ENCODE results near the gene UCP2. TPM values are rescaled to one million over a fixed set of nuclear protein-coding genes. Genes with fewer than 3 reads are reported as not detected.
A peak's percentile ranks its signal among the peaks of the same experiment; 100 is the strongest.

The UCP2 gene
- total and polyA plus RNA-seq, 2 donors, result 31.4 to 119 TPM

DNA sequence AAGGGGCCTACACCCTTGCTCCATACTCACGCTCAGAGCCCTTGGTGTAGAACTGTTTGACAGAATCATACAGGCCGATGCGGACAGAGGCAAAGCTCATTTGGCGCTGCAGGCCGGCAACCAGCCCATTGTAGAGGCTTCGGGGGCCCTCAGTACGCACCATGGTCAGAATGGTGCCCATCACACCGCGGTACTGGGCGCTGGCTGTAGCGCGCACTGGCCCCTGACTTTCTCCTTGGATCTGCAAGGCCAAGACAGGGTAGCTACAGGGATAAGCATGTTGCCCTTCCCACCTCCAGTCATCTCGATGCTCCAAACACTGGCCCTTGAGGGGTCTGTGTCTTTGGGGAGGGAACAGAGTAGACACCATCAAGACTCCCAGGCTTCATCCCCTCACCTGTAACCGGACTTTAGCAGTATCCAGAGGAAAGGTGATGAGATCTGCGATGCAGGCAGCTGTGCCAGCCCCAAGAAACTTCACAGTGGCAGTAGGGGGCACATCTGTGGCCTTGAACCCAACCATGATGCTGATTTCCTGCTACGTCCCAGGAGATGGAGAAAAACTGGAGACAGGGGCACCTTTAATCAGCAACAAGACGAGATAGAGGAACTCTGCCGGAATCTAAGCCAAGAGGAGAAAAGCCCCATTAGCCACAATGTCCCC, 4.7 kb downstream of the UCP2 start:
- 98% methylated on average over 18 of the region's 18 CpGs for WGBS
- H3K4me3 ChIP-seq (ENCODE audit: low read length in 2 of 2), result no peak overlapping the region
- H3K27ac ChIP-seq (ENCODE audit: low read depth in 1 of 2, low read length in 1 of 2), result peak overlapping the region; percentile 47 to 96
- peaks cover 66 to 77% of the 10 kb centered on the region in 2 donors for H3K36me3 ChIP-seq (ENCODE audit: control insufficient read depth in 2 of 2, insufficient read depth in 2 of 2, low read length in 1 of 2)
- H3K27me3 ChIP-seq (ENCODE audit: control insufficient read depth in 2 of 2, insufficient read depth in 1 of 2, low read length in 1 of 2), result no peaks in the 10 kb centered on the region
- H3K4me1 ChIP-seq (ENCODE audit: control insufficient read depth in 2 of 2, insufficient read depth in 2 of 2, low read length in 2 of 2), result peaks cover 59 to 81% of the 10 kb centered on the region in 2 donors
- no peak for DNase-seq (ENCODE audit: low read depth in 6 of 9, low spot score in 9 of 9)
- peaks cover 1 to 3% of the 10 kb centered on the region in 2 donors for H3K9me3 ChIP-seq (ENCODE audit: control insufficient read depth in 2 of 2, insufficient read depth in 1 of 2, low read length in 1 of 2)

DNA sequence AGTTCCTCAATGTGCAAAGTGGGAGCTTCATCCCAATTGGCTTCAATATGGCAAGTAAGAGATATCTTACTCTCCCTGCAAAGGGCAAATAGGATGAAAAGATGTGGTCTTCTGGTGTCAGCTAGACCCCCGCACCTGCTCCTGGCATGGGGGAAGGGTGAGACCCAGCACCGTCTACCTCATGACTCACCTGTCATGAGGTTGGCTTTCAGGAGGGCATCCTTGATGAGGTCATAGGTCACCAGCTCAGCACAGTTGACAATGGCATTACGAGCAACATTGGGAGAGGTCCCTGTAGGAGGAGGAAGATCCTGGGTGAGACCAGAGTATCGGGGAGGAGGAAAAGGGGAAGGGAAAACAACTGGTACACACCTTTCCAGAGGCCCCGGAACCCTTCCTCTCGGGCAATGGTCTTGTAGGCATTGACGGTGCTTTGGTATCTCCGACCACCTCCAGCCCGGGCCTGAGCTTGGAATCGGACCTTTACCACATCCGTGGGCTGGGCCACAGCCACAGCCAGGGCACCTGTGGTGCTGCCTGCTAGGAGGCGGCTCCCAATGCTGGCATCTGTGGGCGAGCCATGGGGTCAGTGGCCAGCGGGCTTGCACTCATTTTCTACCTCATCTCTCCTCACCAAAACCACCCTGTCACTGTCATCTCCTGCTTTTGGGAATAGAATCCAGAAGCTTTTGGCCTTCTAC, 6.0 kb downstream of the UCP2 start:
- H3K36me3 ChIP-seq (ENCODE audit: control insufficient read depth in 2 of 2, insufficient read depth in 2 of 2, low read length in 1 of 2), result peaks cover 65 to 77% of the 10 kb centered on the region in 2 donors
- no peak overlapping the region for H3K4me3 ChIP-seq (ENCODE audit: low read length in 2 of 2)
- peak overlapping the region; percentile 27 to 54 for H3K27ac ChIP-seq (ENCODE audit: low read depth in 1 of 2, low read length in 1 of 2)
- H3K4me1 ChIP-seq (ENCODE audit: control insufficient read depth in 2 of 2, insufficient read depth in 2 of 2, low read length in 2 of 2), result peaks cover 63 to 92% of the 10 kb centered on the region in 2 donors
- 95% methylated on average over 14 of the region's 14 CpGs for WGBS
- H3K9me3 ChIP-seq (ENCODE audit: control insufficient read depth in 2 of 2, insufficient read depth in 1 of 2, low read length in 1 of 2), result peaks cover 1 to 3% of the 10 kb centered on the region in 2 donors
- no peaks in the 10 kb centered on the region for H3K27me3 ChIP-seq (ENCODE audit: control insufficient read depth in 2 of 2, insufficient read depth in 1 of 2, low read length in 1 of 2)
- DNase-seq (ENCODE audit: low read depth in 6 of 9, low spot score in 9 of 9), result no peak

DNA sequence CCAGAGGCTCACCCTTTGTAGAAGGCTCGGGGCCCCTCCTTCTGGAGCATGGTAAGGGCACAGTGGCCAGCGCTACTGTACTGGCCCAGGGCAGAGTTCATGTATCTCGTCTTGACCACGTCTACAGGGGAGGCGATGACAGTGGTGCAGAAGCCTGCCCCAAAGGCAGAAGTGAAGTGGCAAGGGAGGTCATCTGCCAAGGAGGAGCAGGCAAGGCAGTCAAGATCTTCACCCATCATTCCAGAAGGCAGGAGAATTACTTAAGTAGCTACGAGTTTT, 7.2 kb downstream of the UCP2 start:
- H3K27ac ChIP-seq (ENCODE audit: low read depth in 1 of 2, low read length in 1 of 2), result peak overlapping the region in 1 of 2 donors; percentile 71
- DNase-seq (ENCODE audit: low read depth in 6 of 9, low spot score in 9 of 9), result no peak
- peaks cover 1 to 3% of the 10 kb centered on the region in 2 donors for H3K9me3 ChIP-seq (ENCODE audit: control insufficient read depth in 2 of 2, insufficient read depth in 1 of 2, low read length in 1 of 2)
- WGBS, result 98% methylated on average over 6 of the region's 6 CpGs
- peaks cover 54 to 67% of the 10 kb centered on the region in 2 donors for H3K36me3 ChIP-seq (ENCODE audit: control insufficient read depth in 2 of 2, insufficient read depth in 2 of 2, low read length in 1 of 2)
- H3K4me3 ChIP-seq (ENCODE audit: low read length in 2 of 2), result no peak overlapping the region
- no peaks in the 10 kb centered on the region for H3K27me3 ChIP-seq (ENCODE audit: control insufficient read depth in 2 of 2, insufficient read depth in 1 of 2, low read length in 1 of 2)
- H3K4me1 ChIP-seq (ENCODE audit: control insufficient read depth in 2 of 2, insufficient read depth in 2 of 2, low read length in 2 of 2), result peaks cover 56 to 86% of the 10 kb centered on the region in 2 donors

GRCh38 chr11:73974604-73975478, 7.8 kb downstream of the UCP2 start:
- peaks cover 1 to 3% of the 10 kb centered on the region in 2 donors for H3K9me3 ChIP-seq (ENCODE audit: control insufficient read depth in 2 of 2, insufficient read depth in 1 of 2, low read length in 1 of 2)
- no peak for DNase-seq (ENCODE audit: low read depth in 6 of 9, low spot score in 9 of 9)
- H3K36me3 ChIP-seq (ENCODE audit: control insufficient read depth in 2 of 2, insufficient read depth in 2 of 2, low read length in 1 of 2), result peaks cover 54 to 65% of the 10 kb centered on the region in 2 donors
- H3K4me1 ChIP-seq (ENCODE audit: control insufficient read depth in 2 of 2, insufficient read depth in 2 of 2, low read length in 2 of 2), result peaks cover 60 to 86% of the 10 kb centered on the region in 2 donors
- WGBS, result 98% methylated on average over 13 of the region's 13 CpGs
- H3K4me3 ChIP-seq (ENCODE audit: low read length in 2 of 2), result no peak overlapping the region
- no peaks in the 10 kb centered on the region for H3K27me3 ChIP-seq (ENCODE audit: control insufficient read depth in 2 of 2, insufficient read depth in 1 of 2, low read length in 1 of 2)
- peak overlapping the region; percentile 81 to 82 for H3K27ac ChIP-seq (ENCODE audit: low read depth in 1 of 2, low read length in 1 of 2)

DNA sequence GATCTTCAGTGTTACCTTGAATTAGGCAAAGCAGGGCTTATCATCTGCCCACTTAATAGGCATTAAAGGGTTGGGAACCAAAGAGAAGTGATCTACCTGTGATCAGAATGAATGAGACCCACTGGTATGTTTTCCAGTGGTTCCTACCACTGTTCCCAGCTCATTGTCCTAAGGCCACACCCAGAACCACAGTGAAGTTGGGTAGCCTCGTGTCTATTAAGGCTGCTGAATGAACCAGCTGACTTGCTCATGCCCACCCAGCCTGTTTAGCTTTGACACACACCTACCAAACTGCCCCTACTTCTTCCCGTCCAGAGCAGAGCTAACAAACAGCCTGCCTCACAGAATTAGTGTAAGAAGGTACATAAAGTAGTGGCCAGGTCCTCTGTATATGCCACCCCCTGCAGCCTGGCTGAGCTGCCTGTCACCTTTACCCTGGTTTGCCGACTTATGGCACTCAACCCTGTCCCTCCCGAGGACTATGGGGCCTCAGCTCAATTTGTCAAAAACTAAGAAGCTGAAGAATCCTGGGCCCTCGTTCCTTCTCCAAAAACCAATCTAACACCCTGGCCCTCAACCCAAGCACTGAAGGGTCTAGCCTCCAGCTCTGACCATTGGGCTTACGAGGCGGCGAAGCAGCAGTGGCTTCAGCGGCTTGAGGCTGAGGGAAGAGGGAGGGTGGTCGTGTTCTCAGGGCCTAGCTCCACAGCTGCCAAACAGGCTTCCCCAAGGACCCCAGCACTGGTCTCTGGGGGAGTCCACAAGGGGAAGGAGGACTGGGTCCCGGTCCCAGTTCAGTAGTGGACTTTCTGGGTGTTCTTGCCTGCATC, 9.8 kb downstream of the UCP2 start:
- H3K4me1 ChIP-seq (ENCODE audit: control insufficient read depth in 2 of 2, insufficient read depth in 2 of 2, low read length in 2 of 2), result peaks cover 42 to 71% of the 10 kb centered on the region in 2 donors
- no peaks in the 10 kb centered on the region for H3K27me3 ChIP-seq (ENCODE audit: control insufficient read depth in 2 of 2, insufficient read depth in 1 of 2, low read length in 1 of 2)
- no peak for DNase-seq (ENCODE audit: low read depth in 6 of 9, low spot score in 9 of 9)
- peak overlapping the region; percentile 74 to 81 for H3K27ac ChIP-seq (ENCODE audit: low read depth in 1 of 2, low read length in 1 of 2)
- peaks cover 1 to 3% of the 10 kb centered on the region in 2 donors for H3K9me3 ChIP-seq (ENCODE audit: control insufficient read depth in 2 of 2, insufficient read depth in 1 of 2, low read length in 1 of 2)
- 95% methylated on average over 11 of the region's 11 CpGs for WGBS
- H3K4me3 ChIP-seq (ENCODE audit: low read length in 2 of 2), result no peak overlapping the region
- H3K36me3 ChIP-seq (ENCODE audit: control insufficient read depth in 2 of 2, insufficient read depth in 2 of 2, low read length in 1 of 2), result peaks cover 41 to 45% of the 10 kb centered on the region in 2 donors

- Histone ChIP-seq H3K9me3 (ENCODE audit: control insufficient read depth in 2 of 2, insufficient read depth in 1 of 2, low read length in 1 of 2) (peaks cover 1 to 3% of the 10 kb centered on the region in 2 donors), H3K27me3 (ENCODE audit: control insufficient read depth in 2 of 2, insufficient read depth in 1 of 2, low read length in 1 of 2) (no peaks in the 10 kb centered on the region), H3K4me3 (ENCODE audit: low read length in 2 of 2) (no peak overlapping the region), H3K27ac (ENCODE audit: low read depth in 1 of 2, low read length in 1 of 2) (peak overlapping the region; percentile 49 to 62), H3K36me3 (ENCODE audit: control insufficient read depth in 2 of 2, insufficient read depth in 2 of 2, low read length in 1 of 2) (peaks cover 35 to 38% of the 10 kb centered on the region in 2 donors), H3K4me1 (ENCODE audit: control insufficient read depth in 2 of 2, insufficient read depth in 2 of 2, low read length in 2 of 2) (peaks cover 38 to 64% of the 10 kb centered on the region in 2 donors)
- WGBS, result 38% methylated on average over 1 of the region's 1 CpG
- DNase-seq (ENCODE audit: low read depth in 6 of 9, low spot score in 9 of 9), result peak in 1 of 9 donors; percentile 43
Measured at GRCh38 chr11:73972187-73972586, 10.5 kb downstream of the UCP2 start.

DNA sequence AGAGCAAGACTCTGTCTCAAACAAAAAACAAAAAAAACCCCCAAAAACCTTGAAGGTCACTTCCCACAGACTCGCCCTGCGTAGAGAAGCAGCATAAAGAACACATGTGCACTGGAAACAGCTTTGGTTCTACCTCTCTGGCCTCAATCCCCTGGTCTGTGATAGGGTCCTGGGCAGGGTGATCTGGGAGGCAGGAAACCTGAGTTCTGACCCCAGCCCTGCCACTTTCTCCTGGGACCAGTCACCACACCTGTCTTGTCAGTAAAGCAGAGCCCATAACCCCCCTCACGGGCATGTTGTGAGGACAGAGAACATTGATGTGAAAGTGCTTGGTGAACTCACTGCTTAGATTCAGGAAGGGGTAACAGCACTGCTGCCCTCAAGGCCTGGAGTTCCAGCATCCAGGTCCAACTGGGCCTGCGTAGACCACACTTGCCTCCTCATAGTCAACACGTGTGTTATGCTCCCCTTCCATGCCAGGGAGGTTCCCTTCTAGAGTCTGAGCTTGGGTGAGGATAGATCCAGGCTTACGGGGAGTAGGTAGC, 11.4 kb downstream of the UCP2 start:
- DNase-seq (ENCODE audit: low read depth in 6 of 9, low spot score in 9 of 9), result peak in 1 of 9 donors; percentile 34
- Histone ChIP-seq H3K4me3 (ENCODE audit: low read length in 2 of 2) (no peak overlapping the region), H3K9me3 (ENCODE audit: control insufficient read depth in 2 of 2, insufficient read depth in 1 of 2, low read length in 1 of 2) (peaks cover 1 to 3% of the 10 kb centered on the region in 2 donors), H3K27ac (ENCODE audit: low read depth in 1 of 2, low read length in 1 of 2) (peak overlapping the region; percentile 9 to 14), H3K27me3 (ENCODE audit: control insufficient read depth in 2 of 2, insufficient read depth in 1 of 2, low read length in 1 of 2) (no peaks in the 10 kb centered on the region), H3K4me1 (ENCODE audit: control insufficient read depth in 2 of 2, insufficient read depth in 2 of 2, low read length in 2 of 2) (peaks cover 31 to 57% of the 10 kb centered on the region in 2 donors), H3K36me3 (ENCODE audit: control insufficient read depth in 2 of 2, insufficient read depth in 2 of 2, low read length in 1 of 2) (peaks cover 25 to 29% of the 10 kb centered on the region in 2 donors)
- 97% methylated on average over 6 of the region's 6 CpGs for WGBS

Measured in thymus (tissue), 11 donors.